Gastrocnemius medialis (tissue), 4 donors: ENCODE data around the gene ABHD17B.

Source experiments
- POLR2A ChIP-seq, 2 donors: fragments of 450-650 bp; IDR thresholded peaks; one replicate each; pipeline ENCODE4 v1.6.1; 2017; ENCODE audit warnings: antibody characterized with exemption in 2 of 2, mild to moderate bottlenecking in 2 of 2, moderate library complexity in 2 of 2
- TF ChIP-seq, protein P1 (sequence below), 5 experiments: fragments of 450-650 bp in 3 of 5; fragments of 200-600 bp in 2 of 5; sonication (generic) in 2 of 5; IDR thresholded peaks in 4 of 5; conservative IDR thresholded peaks in 1 of 5; 1 replicate in 4 of 5; 2 replicates in 1 of 5; pipeline ENCODE4 v1.5.1; 2016 to 2019; ENCODE audit warnings: antibody characterized with exemption in 5 of 5, mild to moderate bottlenecking in 3 of 5, moderate library complexity in 3 of 5

DNA sequence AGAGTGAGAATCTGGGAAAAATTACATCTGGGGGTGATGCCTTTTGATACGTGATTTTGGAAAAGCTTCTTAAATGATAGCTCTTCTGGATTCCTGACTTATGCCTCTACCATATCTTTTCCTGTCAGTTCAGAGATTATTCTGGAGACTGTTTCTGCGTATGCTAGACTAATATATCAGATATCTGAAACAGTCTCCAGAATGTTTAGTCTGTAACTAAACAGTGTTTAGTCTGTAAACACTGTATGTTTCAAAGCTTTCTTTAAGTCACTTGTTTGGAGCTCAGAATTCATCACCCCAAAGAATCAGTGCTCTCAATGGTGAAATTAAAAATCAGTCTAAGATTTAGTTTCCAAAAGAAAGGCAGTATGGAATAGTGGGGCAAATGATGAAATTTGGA is 20.2 kb upstream of the ABHD17B start:
- TF ChIP-seq, protein P1, sequence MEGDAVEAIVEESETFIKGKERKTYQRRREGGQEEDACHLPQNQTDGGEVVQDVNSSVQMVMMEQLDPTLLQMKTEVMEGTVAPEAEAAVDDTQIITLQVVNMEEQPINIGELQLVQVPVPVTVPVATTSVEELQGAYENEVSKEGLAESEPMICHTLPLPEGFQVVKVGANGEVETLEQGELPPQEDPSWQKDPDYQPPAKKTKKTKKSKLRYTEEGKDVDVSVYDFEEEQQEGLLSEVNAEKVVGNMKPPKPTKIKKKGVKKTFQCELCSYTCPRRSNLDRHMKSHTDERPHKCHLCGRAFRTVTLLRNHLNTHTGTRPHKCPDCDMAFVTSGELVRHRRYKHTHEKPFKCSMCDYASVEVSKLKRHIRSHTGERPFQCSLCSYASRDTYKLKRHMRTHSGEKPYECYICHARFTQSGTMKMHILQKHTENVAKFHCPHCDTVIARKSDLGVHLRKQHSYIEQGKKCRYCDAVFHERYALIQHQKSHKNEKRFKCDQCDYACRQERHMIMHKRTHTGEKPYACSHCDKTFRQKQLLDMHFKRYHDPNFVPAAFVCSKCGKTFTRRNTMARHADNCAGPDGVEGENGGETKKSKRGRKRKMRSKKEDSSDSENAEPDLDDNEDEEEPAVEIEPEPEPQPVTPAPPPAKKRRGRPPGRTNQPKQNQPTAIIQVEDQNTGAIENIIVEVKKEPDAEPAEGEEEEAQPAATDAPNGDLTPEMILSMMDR (IDR thresholded peaks at IDR 0.05 in 4 of 5, conservative IDR thresholded peaks at IDR 0.05 in 1 of 5): no peak
- no peak for TF ChIP-seq POLR2A (IDR thresholded peaks at IDR 0.05)
